Mucosa of descending colon (tissue), 3 donors: ENCODE measurements around the gene ZNF850. TPM values are rescaled to one million over a fixed set of nuclear protein-coding genes. Genes with fewer than 3 reads are reported as not detected.
A peak's percentile ranks its signal among the peaks of the same experiment; 100 is the strongest.

Experiments used
- ATAC-seq: fragments of 200-7000 bp; cut with Tn5 transposase; one replicate; pipeline ENCODE4 v1.9.1; 2020; ENCODE audit warnings: mild to moderate bottlenecking, moderate library complexity
- DNase-seq, 3 donors: peaks; one replicate each; pipeline ENCODE4 v3.0.0-alpha.2; 2020
- H3K36me3 ChIP-seq: fragments of 200-600 bp; one replicate; pipeline ENCODE4 v1.8.0; 2021; ENCODE audit warnings: low read depth, mild to moderate bottlenecking
- H3K4me1 ChIP-seq: fragments of 200-600 bp; one replicate; pipeline ENCODE4 v1.8.0; 2021; ENCODE audit warnings: low read depth, mild to moderate bottlenecking
- H3K4me3 ChIP-seq: fragments of 200-600 bp; one replicate; pipeline ENCODE4 v1.8.0; 2021; ENCODE audit warnings: mild to moderate bottlenecking
- H3K9me3 ChIP-seq: fragments of 200-600 bp; one replicate; pipeline ENCODE4 v1.8.0; 2021; ENCODE audit warnings: mild to moderate bottlenecking
- intact Hi-C, 2 donors: fragments of 100-400 bp; cut with DNase I in 1 of 2; cut with micrococcal nuclease in 1 of 2; formaldehyde crosslinking; loops; one replicate each; pipeline versions ENCODE4 v1.11.0 to v1.11.1; 2022; cut with DNase I, micrococcal nuclease
- total RNA-seq, 3 donors: library from RNA; stranded (reverse); fragmentation: NEBNext Ultra II Directional in 2 of 3; extraction: Animal tissue kit (Norgen Biotek cat#: 25700) in 2 of 3; gene quantifications; one replicate each; pipeline versions ENCODE4 v1.2.1 to v1.2.4, GENCODE V29; 2021 to 2023
- TF ChIP-seq, protein P1 (sequence below): fragments of 200-600 bp; IDR thresholded peaks from one replicate; pipeline ENCODE4 v1.8.0; 2022; ENCODE audit warnings: antibody characterized with exemption, mild to moderate bottlenecking
- donor health status: DM: no; HTN: no; CAD: no; lungs with moderate emphysema.
- donor health status: DM: no; HTN: no; CAD: no.
- donor health status: DM: no; HTN: yes; CAD: no.

The ZNF850 gene
- total RNA-seq, 3 donors from 2014 or later: 2.1 to 3.8 (median 2.9) TPM

DNA sequence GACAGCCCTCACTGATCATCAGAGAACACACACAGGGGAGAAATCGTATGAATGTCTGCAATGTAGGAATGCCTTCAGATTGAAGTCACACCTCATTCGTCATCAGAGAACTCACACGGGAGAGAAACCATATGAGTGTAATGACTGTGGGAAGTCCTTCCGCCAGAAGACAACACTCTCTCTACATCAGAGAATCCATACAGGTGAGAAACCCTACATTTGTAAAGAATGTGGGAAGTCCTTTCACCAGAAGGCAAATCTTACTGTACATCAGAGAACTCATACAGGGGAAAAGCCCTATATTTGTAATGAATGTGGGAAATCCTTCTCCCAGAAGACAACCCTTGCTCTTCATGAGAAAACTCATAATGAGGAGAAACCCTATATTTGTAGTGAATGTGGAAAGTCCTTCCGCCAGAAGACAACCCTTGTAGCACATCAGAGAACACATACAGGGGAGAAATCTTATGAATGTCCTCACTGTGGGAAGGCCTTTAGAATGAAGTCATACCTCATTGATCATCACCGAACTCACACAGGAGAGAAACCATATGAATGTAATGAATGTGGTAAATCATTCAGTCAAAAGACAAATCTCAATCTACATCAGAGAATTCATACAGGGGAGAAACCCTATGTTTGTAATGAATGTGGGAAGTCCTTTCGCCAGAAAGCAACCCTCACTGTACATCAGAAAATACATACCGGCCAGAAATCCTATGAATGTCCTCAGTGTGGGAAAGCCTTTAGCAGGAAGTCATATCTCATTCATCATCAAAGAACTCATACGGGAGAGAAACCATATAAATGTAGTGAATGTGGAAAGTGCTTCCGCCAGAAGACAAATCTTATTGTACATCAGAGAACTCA, 52.7 kb downstream of the ZNF850 start:
- H3K36me3 ChIP-seq: peaks cover 8% of the 10 kb centered on the region
- TF ChIP-seq, protein P1, sequence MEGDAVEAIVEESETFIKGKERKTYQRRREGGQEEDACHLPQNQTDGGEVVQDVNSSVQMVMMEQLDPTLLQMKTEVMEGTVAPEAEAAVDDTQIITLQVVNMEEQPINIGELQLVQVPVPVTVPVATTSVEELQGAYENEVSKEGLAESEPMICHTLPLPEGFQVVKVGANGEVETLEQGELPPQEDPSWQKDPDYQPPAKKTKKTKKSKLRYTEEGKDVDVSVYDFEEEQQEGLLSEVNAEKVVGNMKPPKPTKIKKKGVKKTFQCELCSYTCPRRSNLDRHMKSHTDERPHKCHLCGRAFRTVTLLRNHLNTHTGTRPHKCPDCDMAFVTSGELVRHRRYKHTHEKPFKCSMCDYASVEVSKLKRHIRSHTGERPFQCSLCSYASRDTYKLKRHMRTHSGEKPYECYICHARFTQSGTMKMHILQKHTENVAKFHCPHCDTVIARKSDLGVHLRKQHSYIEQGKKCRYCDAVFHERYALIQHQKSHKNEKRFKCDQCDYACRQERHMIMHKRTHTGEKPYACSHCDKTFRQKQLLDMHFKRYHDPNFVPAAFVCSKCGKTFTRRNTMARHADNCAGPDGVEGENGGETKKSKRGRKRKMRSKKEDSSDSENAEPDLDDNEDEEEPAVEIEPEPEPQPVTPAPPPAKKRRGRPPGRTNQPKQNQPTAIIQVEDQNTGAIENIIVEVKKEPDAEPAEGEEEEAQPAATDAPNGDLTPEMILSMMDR: no peak
- no peak for DNase-seq
- no peaks in the 10 kb centered on the region for H3K4me1 ChIP-seq
- H3K4me3 ChIP-seq: no peak overlapping the region
- H3K9me3 ChIP-seq: peaks cover 100% of the 10 kb centered on the region
- ATAC-seq: no peak
- intact Hi-C loops: no loop called here

DNA sequence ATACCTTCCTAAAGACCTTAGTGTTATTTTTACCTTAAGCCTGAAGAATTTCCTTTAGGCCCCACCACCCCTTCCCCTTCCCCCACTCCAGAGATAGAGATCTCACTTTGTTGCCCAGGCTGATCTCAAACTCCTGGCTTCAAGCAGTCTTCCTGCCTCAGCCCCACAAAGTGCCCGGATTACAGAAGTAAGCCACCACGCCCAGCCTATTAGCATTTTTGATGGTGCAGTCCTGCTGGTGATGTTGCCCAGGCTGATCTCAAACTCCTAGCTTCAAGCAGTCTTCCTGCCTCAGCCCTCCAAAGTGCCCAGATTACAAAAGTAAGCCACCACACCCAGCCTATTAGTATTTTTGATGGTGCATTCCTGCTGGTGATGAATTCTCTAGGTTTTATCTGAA, 63.2 kb downstream of the ZNF850 start:
- Histone ChIP-seq H3K9me3 (peaks cover 100% of the 10 kb centered on the region), H3K4me3 (no peak overlapping the region), H3K4me1 (no peaks in the 10 kb centered on the region), H3K36me3 (peaks cover 19% of the 10 kb centered on the region)
- ATAC-seq (no peak), DNase-seq (no peak)
- intact Hi-C loops: no loop called here
- TF ChIP-seq, protein P1: no peak

DNA sequence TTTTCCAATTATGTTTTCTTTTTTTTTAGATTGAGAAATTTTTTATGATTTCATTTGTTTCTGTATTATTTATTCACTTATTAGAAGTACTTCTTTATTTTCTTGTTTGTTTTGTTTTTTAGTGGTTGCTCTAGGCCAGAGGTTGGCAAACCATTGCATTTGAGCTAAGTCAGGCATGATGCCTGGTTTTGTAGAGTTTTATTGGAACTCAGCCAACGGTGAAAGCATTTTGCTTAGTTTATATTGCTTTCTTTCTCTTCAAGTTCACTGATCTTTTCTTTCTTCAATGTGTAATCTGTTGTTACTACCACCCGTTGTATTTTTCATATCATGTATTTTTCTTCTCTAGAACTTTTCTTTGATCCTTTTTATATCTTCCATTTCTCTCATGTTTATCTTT, 65.5 kb downstream of the ZNF850 start:
- Histone ChIP-seq H3K4me1 (no peaks in the 10 kb centered on the region), H3K36me3 (no peaks in the 10 kb centered on the region), H3K9me3 (peaks cover 92% of the 10 kb centered on the region), H3K4me3 (no peak overlapping the region)
- intact Hi-C loops: no loop called here
- no peak for ATAC-seq
- no peak for DNase-seq
- TF ChIP-seq, protein P1: no peak

GRCh38 chr19:36688058-36688457, 84.5 kb downstream of the ZNF850 start:
- DNase-seq (no peak), ATAC-seq (no peak)
- intact Hi-C loops: no loop called here
- TF ChIP-seq, protein P1: no peak
- Histone ChIP-seq H3K4me1 (peaks cover 6% of the 10 kb centered on the region), H3K9me3 (peaks cover 24% of the 10 kb centered on the region), H3K36me3 (peaks cover 7% of the 10 kb centered on the region), H3K4me3 (peak overlapping the region; percentile 52)

DNA sequence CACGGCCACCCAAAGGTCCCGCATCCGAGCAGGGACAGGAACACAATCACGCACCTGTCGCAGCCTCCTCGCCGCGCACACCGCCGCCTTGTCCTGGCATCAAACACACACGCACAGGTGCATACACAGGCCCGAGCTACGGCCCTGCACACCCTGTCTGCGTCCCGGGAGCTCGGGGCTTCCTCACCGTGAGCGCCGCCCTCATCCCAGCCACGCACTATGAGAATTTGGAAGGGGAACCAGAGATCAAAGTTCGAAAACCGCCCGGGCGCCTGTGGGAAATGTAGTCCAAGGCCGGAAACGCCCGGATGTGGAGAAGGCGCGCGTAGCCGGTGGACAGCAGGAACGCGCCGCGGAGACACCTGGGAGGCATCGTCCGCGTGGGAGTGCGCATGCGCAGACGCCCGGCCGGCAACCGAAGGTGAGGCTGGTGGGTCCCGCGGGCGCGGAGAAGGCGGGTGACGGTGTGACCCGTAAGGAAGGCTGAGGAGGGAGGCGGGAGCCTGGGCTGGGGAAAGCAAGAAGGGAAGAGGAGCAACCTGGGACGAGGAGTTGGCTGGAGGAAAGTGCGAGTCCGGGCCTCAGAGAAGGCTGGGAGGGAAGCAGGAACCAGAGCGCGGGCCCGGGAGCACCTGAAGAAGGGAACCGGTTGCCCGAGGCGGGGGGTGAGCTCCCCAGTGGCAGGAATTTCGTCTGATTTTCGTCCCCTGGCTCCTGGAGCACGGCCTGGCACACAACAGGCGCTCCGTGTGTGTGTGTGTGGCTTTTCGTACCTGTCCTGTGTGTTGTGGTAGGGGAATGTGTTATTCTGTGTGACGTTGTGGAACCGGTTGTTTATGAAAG, 85.2 kb downstream of the ZNF850 start, which contains the start of gene ZNF567:
Gene ZNF567 (plus strand): TSS at position 399 of the 843 bp plus-strand sequence. CDS start 7,256 bp downstream, outside the sequence.
- TF ChIP-seq, protein P1: no peak
- ATAC-seq (peak; percentile 99), DNase-seq (peak; percentile 98 to 99 (median 99))
- peaks cover 6% of the 10 kb centered on the region for H3K4me1 ChIP-seq
- H3K36me3 ChIP-seq: peaks cover 4% of the 10 kb centered on the region
- peaks cover 19% of the 10 kb centered on the region for H3K9me3 ChIP-seq
- intact Hi-C loops: no loop called here
- peak within 1 kb of the TSS; percentile 52 for H3K4me3 ChIP-seq
